ENCODE measurements around the gene PHACTR1.

Gene PHACTR1

DNA sequence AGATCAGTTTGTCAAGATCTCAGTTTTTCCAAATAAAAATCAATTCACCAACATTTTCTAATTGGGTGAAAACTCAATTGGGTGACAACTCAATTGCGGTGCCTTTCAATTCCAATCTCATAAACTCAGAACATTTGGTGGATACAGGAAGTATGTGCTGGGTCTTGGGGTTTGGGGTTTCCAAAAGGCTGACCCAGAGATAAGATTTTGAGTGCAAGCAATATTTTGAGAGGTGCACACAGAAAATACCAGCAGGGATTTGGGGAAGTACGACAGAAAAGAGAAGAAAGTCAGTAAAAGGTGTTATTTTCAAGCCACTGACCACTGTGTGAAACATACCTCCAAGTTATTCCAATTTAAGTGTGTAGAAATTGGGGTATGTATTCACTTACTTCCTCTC is 258.0 kb downstream of the PHACTR1 start:
- DNase-seq (ENCODE audit: insufficient read length, low spot score) (no peak), FAIRE-seq (no peak)
- TF ChIP-seq POLR2A (IDR thresholded peaks at IDR 0.05; ENCODE audit: low read depth, low read length) (no peak), POLR2AphosphoS5 (IDR thresholded peaks at IDR 0.05; ENCODE audit: low read depth, low read length) (no peak), TAF1 (IDR thresholded peaks at IDR 0.05; ENCODE audit: low read depth, low read length) (no peak), PAX5 (IDR thresholded peaks at IDR 0.05; ENCODE audit: insufficient read depth, low read length, severe bottlenecking) (no peak)

DNA sequence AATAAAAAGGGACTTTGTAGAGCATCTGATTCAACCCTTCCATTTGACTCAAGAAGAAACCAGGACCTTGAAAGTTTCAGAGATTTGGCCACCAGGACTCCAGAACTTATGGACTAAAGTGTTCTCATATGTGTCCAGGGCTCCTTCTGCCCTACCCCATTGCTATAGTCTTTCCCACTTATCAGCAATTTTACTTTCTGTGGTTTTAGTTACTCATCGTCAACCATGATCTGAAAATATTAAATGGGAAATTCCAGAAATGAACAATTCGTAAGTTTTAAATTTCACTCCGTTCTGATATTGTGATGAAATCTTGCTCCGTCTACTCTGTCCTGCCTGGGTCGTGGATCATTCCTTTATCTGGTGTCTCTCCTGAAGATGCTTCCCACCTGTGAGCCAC is 259.8 kb downstream of the PHACTR1 start:
- FAIRE-seq (no peak), DNase-seq (ENCODE audit: insufficient read length, low spot score) (no peak)
- TF ChIP-seq POLR2AphosphoS5 (IDR thresholded peaks at IDR 0.05; ENCODE audit: low read depth, low read length) = no peak
- TF ChIP-seq SPI1 (IDR thresholded peaks at IDR 0.05; ENCODE audit: low read depth, low read length) = no peak
- TF ChIP-seq POU2F2 (IDR thresholded peaks at IDR 0.05; ENCODE audit: low read depth, low read length) = no peak
- TF ChIP-seq POLR2A (IDR thresholded peaks at IDR 0.05; ENCODE audit: low read depth, low read length) = no peak
- no peak for TF ChIP-seq TAF1 (IDR thresholded peaks at IDR 0.05; ENCODE audit: low read depth, low read length)
- TF ChIP-seq PAX5 (IDR thresholded peaks at IDR 0.05; ENCODE audit: insufficient read depth, low read length, severe bottlenecking) = no peak

DNA sequence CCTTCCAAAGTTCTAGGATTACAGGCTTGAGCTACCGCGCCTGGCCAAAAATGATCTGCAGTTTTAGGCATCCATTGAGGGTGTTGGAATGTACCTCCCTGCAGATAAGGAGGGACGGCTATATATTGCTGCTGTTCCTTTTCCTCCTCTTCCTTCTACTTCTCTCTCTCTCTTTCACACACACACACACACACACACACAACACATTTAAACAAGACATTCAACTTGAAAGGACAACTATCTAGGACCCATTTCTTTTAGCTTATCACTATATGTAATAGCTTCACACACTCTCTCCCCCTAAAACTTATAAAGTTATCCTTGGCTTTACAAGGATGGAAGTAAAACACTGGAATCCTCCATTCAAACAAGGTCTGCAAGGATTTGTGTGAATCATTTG is 260.6 kb downstream of the PHACTR1 start:
- FAIRE-seq (no peak), DNase-seq (ENCODE audit: insufficient read length, low spot score) (no peak)
- TF ChIP-seq POLR2A (IDR thresholded peaks at IDR 0.05; ENCODE audit: low read depth, low read length) = no peak
- no peak for TF ChIP-seq SPI1 (IDR thresholded peaks at IDR 0.05; ENCODE audit: low read depth, low read length)
- no peak for TF ChIP-seq POLR2AphosphoS5 (IDR thresholded peaks at IDR 0.05; ENCODE audit: low read depth, low read length)
- TF ChIP-seq TAF1 (IDR thresholded peaks at IDR 0.05; ENCODE audit: low read depth, low read length) = no peak
- TF ChIP-seq PAX5 (IDR thresholded peaks at IDR 0.05; ENCODE audit: insufficient read depth, low read length, severe bottlenecking) = no peak
- TF ChIP-seq POU2F2 (IDR thresholded peaks at IDR 0.05; ENCODE audit: low read depth, low read length) = no peak

- no peak for DNase-seq (ENCODE audit: insufficient read length, low spot score)
- TF ChIP-seq POLR2A (IDR thresholded peaks at IDR 0.05; ENCODE audit: low read depth, low read length) (no peak), PAX5 (IDR thresholded peaks at IDR 0.05; ENCODE audit: insufficient read depth, low read length, severe bottlenecking) (no peak), SPI1 (IDR thresholded peaks at IDR 0.05; ENCODE audit: low read depth, low read length) (no peak), TAF1 (IDR thresholded peaks at IDR 0.05; ENCODE audit: low read depth, low read length) (no peak), POU2F2 (IDR thresholded peaks at IDR 0.05; ENCODE audit: low read depth, low read length) (no peak), POLR2AphosphoS5 (IDR thresholded peaks at IDR 0.05; ENCODE audit: low read depth, low read length) (no peak)
- FAIRE-seq = no peak
These were observed 261.2 kb downstream of the PHACTR1 start for GRCh38 chr6:12977806-12978205.

GRCh38 chr6:12980741-12981140 is 264.2 kb downstream of the PHACTR1 start:
- FAIRE-seq (no peak), DNase-seq (ENCODE audit: insufficient read length, low spot score) (no peak)
- TF ChIP-seq TAF1 (IDR thresholded peaks at IDR 0.05; ENCODE audit: low read depth, low read length) = no peak
- TF ChIP-seq SPI1 (IDR thresholded peaks at IDR 0.05; ENCODE audit: low read depth, low read length) = no peak
- no peak for TF ChIP-seq POLR2A (IDR thresholded peaks at IDR 0.05; ENCODE audit: low read depth, low read length)
- TF ChIP-seq POU2F2 (IDR thresholded peaks at IDR 0.05; ENCODE audit: low read depth, low read length) = no peak
- TF ChIP-seq PAX5 (IDR thresholded peaks at IDR 0.05; ENCODE audit: insufficient read depth, low read length, severe bottlenecking) = no peak
- TF ChIP-seq POLR2AphosphoS5 (IDR thresholded peaks at IDR 0.05; ENCODE audit: low read depth, low read length) = no peak

DNA sequence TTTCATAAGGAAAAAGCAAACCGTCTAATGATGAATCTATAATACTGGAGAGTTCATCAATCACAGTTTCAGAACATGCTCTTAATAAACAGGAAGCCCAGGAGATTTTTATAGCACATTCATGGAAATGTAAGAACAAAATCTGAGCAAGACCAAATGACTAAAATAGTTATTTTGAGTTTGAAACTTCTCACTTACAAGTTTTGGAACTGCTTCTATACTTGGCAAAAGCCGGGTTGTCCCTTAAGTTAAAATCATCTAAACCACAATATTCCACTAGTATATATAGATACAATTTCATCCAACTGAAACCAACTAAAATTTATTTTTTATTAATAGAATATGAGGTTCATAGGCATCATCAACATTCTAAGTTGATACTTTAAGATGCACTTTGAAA is 268.2 kb downstream of the PHACTR1 start:
- DNase-seq (ENCODE audit: insufficient read length, low spot score) (no peak), FAIRE-seq (no peak)
- TF ChIP-seq POU2F2 (IDR thresholded peaks at IDR 0.05; ENCODE audit: low read depth, low read length) (no peak), SPI1 (IDR thresholded peaks at IDR 0.05; ENCODE audit: low read depth, low read length) (no peak), POLR2AphosphoS5 (IDR thresholded peaks at IDR 0.05; ENCODE audit: low read depth, low read length) (no peak), POLR2A (IDR thresholded peaks at IDR 0.05; ENCODE audit: low read depth, low read length) (no peak), PAX5 (IDR thresholded peaks at IDR 0.05; ENCODE audit: insufficient read depth, low read length, severe bottlenecking) (no peak), TAF1 (IDR thresholded peaks at IDR 0.05; ENCODE audit: low read depth, low read length) (no peak)

DNA sequence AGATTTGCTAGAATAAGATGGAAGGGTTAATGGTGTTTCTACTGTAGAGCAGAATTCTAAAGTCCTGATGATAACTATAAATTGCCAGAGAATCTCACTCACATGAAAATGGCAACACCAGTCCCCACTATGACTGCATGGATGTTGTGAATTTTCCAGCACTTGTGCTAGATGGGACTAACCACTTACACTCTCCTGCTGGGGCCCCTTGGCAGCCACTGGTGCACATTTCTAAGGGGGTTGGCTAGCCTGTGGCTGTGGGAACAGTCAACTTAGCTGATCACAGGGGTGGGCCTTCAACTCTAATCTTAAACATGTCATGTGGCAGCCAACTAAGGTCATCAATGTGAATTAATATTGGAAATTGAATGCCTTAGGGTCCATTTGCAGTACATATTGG is 271.2 kb downstream of the PHACTR1 start:
- no peak for FAIRE-seq
- no peak for DNase-seq (ENCODE audit: insufficient read length, low spot score)

GRCh38 chr6:12990162-12990561 is 273.6 kb downstream of the PHACTR1 start:
- FAIRE-seq (no peak), DNase-seq (ENCODE audit: insufficient read length, low spot score) (no peak)
- TF ChIP-seq POU2F2 (IDR thresholded peaks at IDR 0.05; ENCODE audit: low read depth, low read length) = no peak
- no peak for TF ChIP-seq TAF1 (IDR thresholded peaks at IDR 0.05; ENCODE audit: low read depth, low read length)
- no peak for TF ChIP-seq POLR2A (IDR thresholded peaks at IDR 0.05; ENCODE audit: low read depth, low read length)
- TF ChIP-seq SPI1 (IDR thresholded peaks at IDR 0.05; ENCODE audit: low read depth, low read length) = no peak
- TF ChIP-seq PAX5 (IDR thresholded peaks at IDR 0.05; ENCODE audit: insufficient read depth, low read length, severe bottlenecking) = no peak
- no peak for TF ChIP-seq POLR2AphosphoS5 (IDR thresholded peaks at IDR 0.05; ENCODE audit: low read depth, low read length)

More for the DNA sequence above, 271.2 kb downstream of the PHACTR1 start:
- no peak for TF ChIP-seq SPI1 (IDR thresholded peaks at IDR 0.05; ENCODE audit: low read depth, low read length)
- TF ChIP-seq POLR2AphosphoS5 (IDR thresholded peaks at IDR 0.05; ENCODE audit: low read depth, low read length) = no peak
- TF ChIP-seq PAX5 (IDR thresholded peaks at IDR 0.05; ENCODE audit: insufficient read depth, low read length, severe bottlenecking) = no peak
- no peak for TF ChIP-seq TAF1 (IDR thresholded peaks at IDR 0.05; ENCODE audit: low read depth, low read length)
- TF ChIP-seq POLR2A (IDR thresholded peaks at IDR 0.05; ENCODE audit: low read depth, low read length) = no peak
- TF ChIP-seq POU2F2 (IDR thresholded peaks at IDR 0.05; ENCODE audit: low read depth, low read length) = no peak

- TF ChIP-seq PAX5 (IDR thresholded peaks at IDR 0.05; ENCODE audit: insufficient read depth, low read length, severe bottlenecking) = no peak
- no peak for TF ChIP-seq POU2F2 (IDR thresholded peaks at IDR 0.05; ENCODE audit: low read depth, low read length)
- TF ChIP-seq POLR2AphosphoS5 (IDR thresholded peaks at IDR 0.05; ENCODE audit: low read depth, low read length) = no peak
- TF ChIP-seq POLR2A (IDR thresholded peaks at IDR 0.05; ENCODE audit: low read depth, low read length) = no peak
- TF ChIP-seq TAF1 (IDR thresholded peaks at IDR 0.05; ENCODE audit: low read depth, low read length) = no peak
- no peak for TF ChIP-seq SPI1 (IDR thresholded peaks at IDR 0.05; ENCODE audit: low read depth, low read length)
- DNase-seq (ENCODE audit: insufficient read length, low spot score) (no peak), FAIRE-seq (no peak)
These were observed 274.9 kb downstream of the PHACTR1 start for GRCh38 chr6:12991435-12991834.

DNA sequence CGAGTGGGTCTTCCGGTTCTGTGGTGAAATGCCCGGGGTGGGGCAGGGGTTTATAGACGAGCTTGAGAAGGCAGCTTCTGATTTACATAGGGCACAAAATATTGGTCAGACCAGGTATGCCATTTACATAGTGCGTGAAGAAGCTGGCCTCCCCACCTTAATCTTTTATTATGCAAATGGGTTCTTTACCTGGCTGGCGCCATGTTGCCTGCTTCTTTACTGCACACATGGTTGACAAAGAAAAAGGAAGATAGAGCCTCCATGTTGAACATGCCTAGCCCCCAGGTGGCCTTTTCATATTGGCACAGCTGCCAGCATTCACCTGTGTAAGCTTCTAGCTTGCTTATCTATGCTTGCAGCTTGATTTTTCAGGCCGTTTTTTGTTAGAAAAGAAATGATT is 276.2 kb downstream of the PHACTR1 start:
- FAIRE-seq = no peak
- no peak for DNase-seq (ENCODE audit: insufficient read length, low spot score)
- TF ChIP-seq POLR2A (IDR thresholded peaks at IDR 0.05; ENCODE audit: low read depth, low read length) = no peak
- TF ChIP-seq SPI1 (IDR thresholded peaks at IDR 0.05; ENCODE audit: low read depth, low read length) = no peak
- no peak for TF ChIP-seq TAF1 (IDR thresholded peaks at IDR 0.05; ENCODE audit: low read depth, low read length)
- TF ChIP-seq PAX5 (IDR thresholded peaks at IDR 0.05; ENCODE audit: insufficient read depth, low read length, severe bottlenecking) = no peak
- TF ChIP-seq POU2F2 (IDR thresholded peaks at IDR 0.05; ENCODE audit: low read depth, low read length) = no peak

Measured in GM12891 (cell line).